Spleen (tissue), 11 donors: Measurements from ENCODE around the gene PIP4P1. TPM values are rescaled to one million over a fixed set of nuclear protein-coding genes. Genes with fewer than 3 reads are reported as not detected.

ENCODE experiments used
- DNase-seq: peaks from one replicate; pipeline ENCODE4 v3.0.0-alpha.2; 2020
- H3K27ac ChIP-seq, 8 donors: fragments of 200-600 bp; sonication (generic) in 7 of 8; 1 replicate in 4 of 8; 2 replicates in 4 of 8; pipeline versions ENCODE4 v1.5.0 to v1.8.0; 2016 to 2021; ENCODE audit warnings: inconsistent platforms in 4 of 8, mild to moderate bottlenecking in 4 of 8, moderate library complexity in 1 of 8
- H3K27me3 ChIP-seq, 7 donors: fragments of 200-600 bp; sonication (generic) in 6 of 7; replicated peaks in 1 of 7; 1 replicate in 4 of 7; 2 replicates in 3 of 7; pipeline versions ENCODE4 v1.5.0 to v1.8.0; 2016 to 2021; ENCODE audit warnings: inconsistent platforms in 3 of 7, mild to moderate bottlenecking in 1 of 7
- H3K36me3 ChIP-seq, 6 donors: fragments of 200-600 bp; sonication (generic) in 5 of 6; 1 replicate in 4 of 6; 2 replicates in 2 of 6; pipeline versions ENCODE4 v1.5.0 to v1.8.0; 2016 to 2021; ENCODE audit warnings: inconsistent platforms in 2 of 6
- H3K4me1 ChIP-seq, 6 donors: fragments of 200-600 bp; sonication (generic) in 5 of 6; 1 replicate in 3 of 6; 2 replicates in 3 of 6; pipeline versions ENCODE4 v1.5.0 to v1.8.0; 2016 to 2021; ENCODE audit warnings: inconsistent platforms in 3 of 6
- H3K4me3 ChIP-seq, 8 donors: fragments of 200-600 bp; sonication (generic) in 7 of 8; 1 replicate in 4 of 8; 2 replicates in 4 of 8; pipeline versions ENCODE4 v1.5.0 to v1.8.0; 2016 to 2021; ENCODE audit warnings: inconsistent platforms in 4 of 8, mild to moderate bottlenecking in 4 of 8, moderate library complexity in 2 of 8
- H3K9me3 ChIP-seq, 8 donors: fragments of 200-600 bp; sonication (generic) in 7 of 8; 1 replicate in 4 of 8; 2 replicates in 4 of 8; pipeline versions ENCODE4 v1.5.0 to v1.8.0; 2016 to 2021; ENCODE audit warnings: inconsistent platforms in 4 of 8
- CTCF ChIP-seq, 11 experiments: fragments of 200-600 bp in 7 of 11; fragments of 450-650 bp in 4 of 11; sonication (generic) in 4 of 11; IDR thresholded peaks in 8 of 11; conservative IDR thresholded peaks in 3 of 11; 1 replicate in 7 of 11; 2 replicates in 4 of 11; pipeline versions ENCODE4 v1.4.0 to v1.8.0; 2016 to 2021; ENCODE audit warnings: antibody characterized with exemption in 11 of 11, inconsistent platforms in 4 of 11, mild to moderate bottlenecking in 1 of 11
- POLR2A ChIP-seq, 3 donors: fragments of 450-650 bp; IDR thresholded peaks; one replicate each; pipeline ENCODE4 v1.5.1; 2017; ENCODE audit warnings: antibody characterized with exemption in 3 of 3, mild to moderate bottlenecking in 1 of 3
- POLR2AphosphoS5 ChIP-seq, 3 donors: sonication (generic); formaldehyde crosslinking; IDR thresholded peaks; one replicate each; pipeline ENCODE4 v1.5.1; 2017; ENCODE audit warnings: antibody characterized with exemption in 3 of 3
- WGBS, 5 donors: extraction: QIAGEN DNeasy Blood & Tissue Kit in 3 of 5; methylation state at CpG; one replicate each; pipeline versions ENCODE4 v1.1.5 to v1.1.7; 2013 to 2018; 5-methylcytosine and 5-hydroxymethylcytosine counted together
- intact Hi-C: fragments of 100-400 bp; cut with DNase I; formaldehyde crosslinking; loops from one replicate; pipeline ENCODE4 v1.15.0; 2023; ENCODE audit warnings: low total_unique reads
- polyA plus RNA-seq, 3 donors: library from polyadenylated mRNA; stranded (reverse); fragments of 200-250 nt; gene quantifications; one replicate each; pipeline ENCODE4 v1.2.1, GENCODE V29; 2013
- total RNA-seq, 7 donors: library from RNA; depleted of rRNA in 3 of 7; stranded (reverse); fragments of >200 nt in 3 of 7; fragmentation: NEBNext Ultra II Directional in 4 of 7; extraction: Animal tissue kit (Norgen Biotek cat#: 25700) in 4 of 7; gene quantifications; one replicate each; pipeline versions ENCODE4 v1.1.0 to v1.2.1, GENCODE V29; 2016 to 2021
- donor health status: healthy with polysubstance abuse.
- donor health status: DM: no; HTN: no; CAD: no; lungs with moderate emphysema.
- donor health status: DM: no; HTN: no; CAD: no.
- donor health status: Bipolar disorder and iron deficiency.
- donor health status: healthy.
- donor health status: DM: no; HTN: no; CAD: no.
- donor health status: DM: yes; HTN: yes; CAD: no.

PIP4P1 gene
- total and polyA plus RNA-seq, 10 donors = 32.5 to 79.6 (median 39.5) TPM

GRCh38 chr14:20428010-20428365 is 33.2 kb downstream of the PIP4P1 start:
- peak; percentile 78 for DNase-seq
- Histone ChIP-seq H3K36me3 (no peaks in the 10 kb centered on the region), H3K9me3 (no peaks in the 10 kb centered on the region), H3K4me3 (peak overlapping the region in 3 of 8 donors; percentile 11 to 52 (median 29)), H3K27ac (peak overlapping the region; percentile 69 to 88 (median 84)), H3K27me3 (no peaks in the 10 kb centered on the region), H3K4me1 (peaks cover 23 to 49% (median 40%) of the 10 kb centered on the region in 6 donors)
- TF ChIP-seq POLR2AphosphoS5 (IDR thresholded peaks at IDR 0.05) = peak in 1 of 3 donors; percentile 24
- TF ChIP-seq CTCF (IDR thresholded peaks at IDR 0.05 in 8 of 11, conservative IDR thresholded peaks at IDR 0.05 in 3 of 11) = no peak
- intact Hi-C loops = no loop called here
- 17 to 43% (median 30%) methylated on average over 5 of the region's 5 CpGs for WGBS, 5 donors

- no peak for DNase-seq
- intact Hi-C loops = no loop called here
- TF ChIP-seq CTCF (IDR thresholded peaks at IDR 0.05 in 8 of 11, conservative IDR thresholded peaks at IDR 0.05 in 3 of 11) = no peak
- TF ChIP-seq POLR2AphosphoS5 (IDR thresholded peaks at IDR 0.05) = peak in 1 of 3 donors; percentile 29
- H3K27ac ChIP-seq = peak overlapping the region; percentile 69 to 88 (median 84)
- H3K9me3 ChIP-seq = no peaks in the 10 kb centered on the region
- H3K27me3 ChIP-seq = no peaks in the 10 kb centered on the region
- peak overlapping the region in 5 of 8 donors; percentile 11 to 52 (median 23) for H3K4me3 ChIP-seq
- H3K36me3 ChIP-seq = no peaks in the 10 kb centered on the region
- WGBS, 5 donors = 15 to 30% (median 20%) methylated on average over 5 of the region's 5 CpGs
- H3K4me1 ChIP-seq = peaks cover 23 to 49% (median 40%) of the 10 kb centered on the region in 6 donors
These were observed 33.8 kb downstream of the PIP4P1 start for GRCh38 chr14:20427231-20428009.

GRCh38 chr14:20424851-20425250 is 36.4 kb downstream of the PIP4P1 start:
- no peaks in the 10 kb centered on the region for H3K36me3 ChIP-seq
- TF ChIP-seq POLR2A (IDR thresholded peaks at IDR 0.05) = no peak
- H3K9me3 ChIP-seq = no peaks in the 10 kb centered on the region
- DNase-seq = no peak
- no peaks in the 10 kb centered on the region for H3K27me3 ChIP-seq
- H3K4me1 ChIP-seq = peaks cover 23 to 37% (median 29%) of the 10 kb centered on the region in 6 donors
- no peak overlapping the region for H3K4me3 ChIP-seq
- H3K27ac ChIP-seq = no peak overlapping the region
- WGBS, 5 donors = 35 to 49% (median 39%) methylated on average over 2 of the region's 2 CpGs
- intact Hi-C loops = no loop called here

GRCh38 chr14:20422886-20423285 is 38.3 kb downstream of the PIP4P1 start:
- TF ChIP-seq POLR2AphosphoS5 (IDR thresholded peaks at IDR 0.05) (no peak), CTCF (IDR thresholded peaks at IDR 0.05 in 8 of 11, conservative IDR thresholded peaks at IDR 0.05 in 3 of 11) (no peak), POLR2A (IDR thresholded peaks at IDR 0.05) (no peak)
- peaks cover 9 to 28% (median 10%) of the 10 kb centered on the region in 6 donors for H3K4me1 ChIP-seq
- H3K27ac ChIP-seq = no peak overlapping the region
- no peaks in the 10 kb centered on the region for H3K36me3 ChIP-seq
- intact Hi-C loops = no loop called here
- no peak for DNase-seq
- 43 to 84% (median 66%) methylated on average over 2 of the region's 2 CpGs for WGBS, 5 donors
- no peak overlapping the region for H3K4me3 ChIP-seq
- H3K9me3 ChIP-seq = no peaks in the 10 kb centered on the region
- H3K27me3 ChIP-seq = no peaks in the 10 kb centered on the region
